NCI-H1436 (cell line): ENCODE measurements around the gene UTS2R.
"Not testable (repeated sequence)": the region's sequence is repeated elsewhere in the genome, so short reads cannot be mapped to it uniquely, and the experiment has no call there.

Experiments
- DNase-seq: peaks from one replicate; lab custom pipeline; 2025; lab: John Stamatoyannopoulos, UW

The UTS2R gene

GRCh38 chr17:82408938-82409318 is 37.4 kb downstream of the UTS2R start:
- no peak for DNase-seq

GRCh38 chr17:82410014-82410716 is 38.6 kb downstream of the UTS2R start:
- DNase-seq: no peak

- no peak for DNase-seq
These were observed 40.0 kb downstream of the UTS2R start for GRCh38 chr17:82411396-82412053.

- DNase-seq: not testable (repeated sequence)
These were observed 40.5 kb downstream of the UTS2R start for GRCh38 chr17:82412081-82412480.

GRCh38 chr17:82412535-82413520 is 41.3 kb downstream of the UTS2R start:
- no peak for DNase-seq

- peak; percentile 41 for DNase-seq
These were observed 43.1 kb downstream of the UTS2R start for GRCh38 chr17:82414548-82415281.

- no peak for DNase-seq
These were observed 43.8 kb downstream of the UTS2R start for GRCh38 chr17:82415336-82415735.

- no peak for DNase-seq
These were observed 44.2 kb downstream of the UTS2R start for GRCh38 chr17:82415786-82416185.

GRCh38 chr17:82416264-82416663 is 44.7 kb downstream of the UTS2R start:
- DNase-seq: no peak

GRCh38 chr17:82416771-82417170 is 45.2 kb downstream of the UTS2R start:
- no peak for DNase-seq

- peak; percentile 90 for DNase-seq
These were observed 46.7 kb downstream of the UTS2R start, which contains the start of the genes HEXD and OGFOD3 for GRCh38 chr17:82418001-82418986. HEXD (plus strand) TSS chr17:82418347; CDS start chr17:82419800, 1,453 bp downstream. OGFOD3 (minus strand) TSS chr17:82418586; CDS start chr17:82418485, 101 bp downstream.

- no peak for DNase-seq
These were observed 48.0 kb downstream of the UTS2R start for GRCh38 chr17:82419540-82419939.

- peak; percentile 49 for DNase-seq
These were observed 52.7 kb downstream of the UTS2R start for GRCh38 chr17:82424001-82424862.

- no peak for DNase-seq
These were observed 53.2 kb downstream of the UTS2R start for GRCh38 chr17:82424863-82425159.
